CD4-positive, CD25-positive, alpha-beta regulatory T cell (primary cell): Measurements from ENCODE around the gene NDUFAF8. TPM values are rescaled to one million over a fixed set of nuclear protein-coding genes. Genes with fewer than 3 reads are reported as not detected.
A peak's percentile ranks its signal among the peaks of the same experiment; 100 is the strongest.

Experiments
- ATAC-seq, 2 donors: fragments of 150-1000 bp; cut with Tn5 transposase; one replicate each; pipeline ENCODE4 v1.10.0; 2021; ENCODE audit warnings: low read depth in 2 of 2, moderate number of reproducible peaks in 2 of 2, moderate library complexity in 1 of 2
- DNase-seq, 3 donors: peaks; one replicate each; pipeline versions ENCODE4 v3.0.0 to v3.0.0-alpha.2; 2012 to 2022; ENCODE audit warnings: mixed read lengths in 1 of 3
- H3K27ac ChIP-seq: one replicate; pipeline ENCODE4 v1.7.0; 2013; ENCODE audit warnings: mild to moderate bottlenecking, low read length; ENCODE audit not compliant: insufficient read depth, poor library complexity, severe bottlenecking
- H3K27me3 ChIP-seq: one replicate; pipeline ENCODE4 v1.7.0; 2013; ENCODE audit warnings: low read length; ENCODE audit not compliant: control insufficient read depth, insufficient read depth
- H3K36me3 ChIP-seq: one replicate; pipeline ENCODE4 v1.7.0; 2013; ENCODE audit warnings: mild to moderate bottlenecking, low read length, moderate library complexity; ENCODE audit not compliant: control insufficient read depth, insufficient read depth
- H3K4me1 ChIP-seq: 2 replicates; pipeline ENCODE4 v1.7.0; 2013; ENCODE audit warnings: mild to moderate bottlenecking, low read length; ENCODE audit not compliant: insufficient read depth, control insufficient read depth, poor library complexity, severe bottlenecking
- H3K4me3 ChIP-seq: one replicate; pipeline ENCODE4 v1.7.0; 2013; ENCODE audit warnings: low read depth, mild to moderate bottlenecking, low read length, moderate library complexity
- H3K9me3 ChIP-seq, 2 experiments: 1 replicate in 1 of 2; 2 replicates in 1 of 2; pipeline ENCODE4 v1.7.0; 2013; ENCODE audit warnings: low read length in 2 of 2, mild to moderate bottlenecking in 1 of 2, moderate library complexity in 1 of 2; ENCODE audit not compliant: control insufficient read depth in 2 of 2
- H3K27ac Mint-ChIP-seq, 3 donors: one replicate each; pipeline ENCODE4 v1.8.0; 2020 to 2022; ENCODE audit warnings: mild to moderate bottlenecking in 3 of 3, mixed read lengths in 3 of 3, moderate library complexity in 2 of 3
- H3K27me3 Mint-ChIP-seq: one replicate; pipeline ENCODE4 v1.8.0; 2022; ENCODE audit warnings: mild to moderate bottlenecking, mixed read lengths
- H3K36me3 Mint-ChIP-seq: one replicate; pipeline ENCODE4 v1.8.0; 2020; ENCODE audit warnings: mixed read lengths
- H3K4me1 Mint-ChIP-seq, 4 donors: one replicate each; pipeline ENCODE4 v1.8.0; 2020 to 2022; ENCODE audit warnings: mixed read lengths in 4 of 4, mild to moderate bottlenecking in 1 of 4
- H3K4me3 Mint-ChIP-seq, 4 donors: one replicate each; pipeline ENCODE4 v1.8.0; 2020 to 2022; ENCODE audit warnings: mild to moderate bottlenecking in 4 of 4, mixed read lengths in 4 of 4, moderate library complexity in 3 of 4
- H3K9me3 Mint-ChIP-seq, 7 donors: one replicate each; pipeline ENCODE4 v1.8.0; 2020 to 2022; ENCODE audit warnings: mixed read lengths in 7 of 7, mild to moderate bottlenecking in 3 of 7, moderate library complexity in 2 of 7
- polyA plus RNA-seq, 4 donors: library from polyadenylated mRNA; unstranded; fragments of 300-500 nt; fragmentation: Illumina TruSeq; gene quantifications; one replicate each; pipeline ENCODE4 v1.2.3, GENCODE V29; 2021
- total RNA-seq: library from RNA; stranded (reverse); gene quantifications from one replicate; pipeline ENCODE4 v1.2.3, GENCODE V29; 2022

Gene NDUFAF8
- total and polyA plus RNA-seq, 5 donors from 2014 or later, result 34.8 to 83.2 (median 74.7) TPM

DNA sequence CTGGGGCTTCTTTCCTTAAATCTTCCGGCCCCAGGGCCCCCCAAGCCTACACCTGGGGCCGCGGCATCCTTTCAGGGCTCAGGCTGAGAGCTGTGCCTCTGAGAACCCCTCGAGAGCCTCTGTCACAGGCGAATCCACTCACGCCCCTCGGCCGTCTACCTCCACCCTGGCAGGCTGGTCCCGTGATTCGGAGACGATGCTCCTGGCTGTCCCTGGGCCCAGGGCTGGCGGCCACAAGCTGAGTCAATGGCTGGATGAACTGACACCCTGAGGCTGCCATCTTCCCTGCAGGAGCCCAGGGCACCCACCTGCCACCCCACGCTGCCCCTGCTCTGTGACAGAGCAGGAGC lies 4.6 kb upstream of the NDUFAF8 start:
- Histone ChIP-seq H3K9me3 (no peaks in the 10 kb centered on the region), H3K27ac (no peak overlapping the region), H3K36me3 (peaks cover 17% of the 10 kb centered on the region), H3K4me3 (no peak overlapping the region), H3K4me1 (peaks cover 21% of the 10 kb centered on the region), H3K27me3 (no peaks in the 10 kb centered on the region)
- Mint-ChIP-seq H3K9me3 (no peaks in the 10 kb centered on the region), H3K27me3 (no peaks in the 10 kb centered on the region), H3K36me3 (peaks cover 19% of the 10 kb centered on the region), H3K4me3 (peak overlapping the region in 2 of 4 donors; percentile 19 to 59), H3K4me1 (peaks cover 5 to 28% (median 21%) of the 10 kb centered on the region in 4 donors), H3K27ac (peak overlapping the region in 1 of 3 donors; percentile 56)
- DNase-seq (no peak), ATAC-seq (no peak)

DNA sequence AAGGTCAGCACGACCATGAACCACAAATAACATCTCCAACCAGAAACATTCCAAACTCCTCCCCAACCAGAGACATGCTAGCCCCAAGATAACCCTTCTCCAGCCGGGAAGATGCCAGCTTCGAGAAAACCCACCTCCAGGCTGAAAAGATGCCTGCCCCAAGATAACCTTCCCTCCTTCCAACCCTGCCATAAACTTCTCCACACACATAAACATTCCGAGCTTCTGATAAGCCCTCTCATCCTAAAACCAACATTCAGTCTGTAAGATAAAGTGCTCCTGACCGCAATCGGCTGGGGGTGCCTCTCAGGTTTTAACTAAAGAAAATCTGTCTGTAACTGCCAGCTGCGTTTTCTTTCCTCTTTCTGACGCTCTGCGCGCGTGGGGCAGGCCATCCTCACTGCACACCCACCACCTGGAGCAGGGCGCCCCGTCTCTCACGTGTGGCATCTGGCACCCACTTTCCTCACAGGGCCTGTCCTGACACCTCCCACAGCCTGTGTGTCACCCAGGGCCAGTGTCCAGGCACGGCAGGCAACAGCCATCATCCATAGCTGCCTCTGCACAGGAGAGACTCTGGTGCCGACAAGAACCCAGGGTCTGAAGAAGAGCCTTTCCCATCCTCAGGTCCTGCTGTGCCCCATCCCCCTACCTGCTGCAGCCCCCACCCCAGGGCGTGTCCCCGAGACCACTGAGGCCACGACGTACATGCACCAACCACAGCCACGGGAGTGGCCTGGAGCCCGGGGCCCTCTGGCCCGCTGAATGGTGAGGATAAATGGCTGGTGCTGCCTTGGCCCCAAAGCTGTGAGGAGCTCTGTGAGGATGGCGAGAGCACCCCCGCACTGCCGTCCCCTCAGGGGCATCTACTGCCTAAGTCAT lies 3.9 kb upstream of the NDUFAF8 start:
- DNase-seq, result no peak
- no peaks in the 10 kb centered on the region for H3K9me3 ChIP-seq
- H3K36me3 ChIP-seq, result peaks cover 13% of the 10 kb centered on the region
- no peaks in the 10 kb centered on the region for H3K27me3 ChIP-seq
- peak overlapping the region in 2 of 4 donors; percentile 19 to 59 for H3K4me3 Mint-ChIP-seq
- no peaks in the 10 kb centered on the region for H3K27me3 Mint-ChIP-seq
- H3K27ac Mint-ChIP-seq, result peak overlapping the region in 2 of 3 donors; percentile 56 to 95
- H3K9me3 Mint-ChIP-seq, result no peaks in the 10 kb centered on the region
- H3K4me1 Mint-ChIP-seq, result peaks cover 5 to 30% (median 19%) of the 10 kb centered on the region in 4 donors
- ATAC-seq, result no peak
- peaks cover 27% of the 10 kb centered on the region for H3K4me1 ChIP-seq
- peaks cover 12% of the 10 kb centered on the region for H3K36me3 Mint-ChIP-seq
- H3K4me3 ChIP-seq, result no peak overlapping the region
- H3K27ac ChIP-seq, result no peak overlapping the region

DNA sequence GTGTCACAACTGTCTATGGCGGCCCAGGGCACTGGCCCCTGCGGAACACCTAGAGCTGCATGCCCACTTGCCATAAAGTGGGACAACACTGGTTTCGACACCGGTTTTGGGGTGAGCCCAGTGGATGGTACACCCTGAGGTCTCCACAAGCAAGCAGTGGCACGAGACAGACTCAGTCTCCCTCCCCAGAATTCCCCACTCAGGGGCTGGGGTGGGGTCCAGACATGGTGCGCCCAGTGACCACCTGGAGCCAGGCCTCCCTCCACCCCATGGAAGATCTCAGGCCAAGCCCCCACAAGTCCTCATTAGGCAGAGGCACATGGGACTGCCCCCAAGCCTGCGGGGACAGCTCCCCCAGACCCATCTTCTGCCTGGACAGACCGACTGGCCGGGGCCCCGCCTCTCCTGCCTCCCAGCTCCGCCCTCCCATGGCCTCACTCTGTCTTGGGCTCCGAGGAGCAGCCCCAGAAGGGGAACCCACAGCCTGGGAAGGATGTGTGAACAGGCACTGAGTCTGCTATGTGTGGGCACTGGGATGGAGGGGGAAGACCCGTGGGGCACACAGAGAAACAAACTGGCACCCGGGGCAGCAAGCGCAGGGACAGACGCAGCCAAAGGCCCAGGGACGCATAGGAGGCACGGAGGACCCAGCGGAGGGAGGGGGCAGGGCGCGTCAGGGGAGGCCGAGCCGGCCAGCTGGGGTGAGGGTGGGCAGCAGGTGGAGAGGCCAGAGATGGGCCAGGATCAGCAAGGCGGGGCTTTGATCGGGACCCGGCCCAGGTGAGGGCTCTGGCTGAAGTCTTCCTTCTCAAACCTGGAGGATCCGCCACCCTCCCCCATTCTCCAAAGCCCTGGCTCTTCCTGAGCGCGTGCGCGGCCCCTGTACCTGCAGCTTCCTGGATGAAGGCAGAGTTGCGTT lies 3.0 kb upstream of the NDUFAF8 start:
- ATAC-seq (no peak), DNase-seq (no peak)
- peak overlapping the region in 1 of 3 donors; percentile 90 for H3K27ac Mint-ChIP-seq
- Histone ChIP-seq H3K36me3 (peaks cover 5% of the 10 kb centered on the region), H3K9me3 (no peaks in the 10 kb centered on the region), H3K4me3 (no peak overlapping the region), H3K27me3 (no peaks in the 10 kb centered on the region), H3K27ac (no peak overlapping the region), H3K4me1 (peaks cover 33% of the 10 kb centered on the region)
- H3K36me3 Mint-ChIP-seq, result peaks cover 10% of the 10 kb centered on the region
- H3K4me1 Mint-ChIP-seq, result peaks cover 5 to 36% (median 23%) of the 10 kb centered on the region in 4 donors
- no peaks in the 10 kb centered on the region for H3K27me3 Mint-ChIP-seq
- H3K4me3 Mint-ChIP-seq, result peak overlapping the region in 3 of 4 donors; percentile 47 to 69 (median 52)
- H3K9me3 Mint-ChIP-seq, result no peaks in the 10 kb centered on the region

DNA sequence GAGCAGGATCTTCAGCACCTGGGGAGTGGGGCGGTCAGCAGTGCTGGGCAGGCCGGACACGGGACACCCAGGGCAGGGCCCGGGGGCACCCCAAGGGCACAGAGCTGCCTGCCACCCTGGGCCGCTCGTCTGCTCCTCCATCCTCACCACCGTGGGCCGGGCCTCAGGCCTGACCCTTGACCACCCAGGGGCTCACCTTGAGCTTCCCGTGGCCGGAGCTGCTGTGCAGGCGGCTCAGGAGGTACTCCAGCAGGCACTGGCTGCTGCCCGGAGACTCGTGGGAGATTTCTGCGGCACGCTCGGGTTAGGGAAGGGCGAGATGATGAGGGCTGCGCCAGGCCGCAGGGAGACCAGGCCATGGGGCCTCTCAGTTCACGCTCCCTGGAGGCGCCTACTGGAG lies 2.3 kb upstream of the NDUFAF8 start:
- no peak for DNase-seq
- peaks cover 5% of the 10 kb centered on the region for H3K36me3 ChIP-seq
- H3K36me3 Mint-ChIP-seq, result peaks cover 10% of the 10 kb centered on the region
- no peak for ATAC-seq
- no peaks in the 10 kb centered on the region for H3K27me3 ChIP-seq
- H3K27ac Mint-ChIP-seq, result no peak overlapping the region
- H3K27ac ChIP-seq, result no peak overlapping the region
- H3K4me3 ChIP-seq, result no peak overlapping the region
- H3K27me3 Mint-ChIP-seq, result no peaks in the 10 kb centered on the region
- H3K4me1 ChIP-seq, result peaks cover 33% of the 10 kb centered on the region
- no peaks in the 10 kb centered on the region for H3K9me3 ChIP-seq
- no peaks in the 10 kb centered on the region for H3K9me3 Mint-ChIP-seq
- H3K4me1 Mint-ChIP-seq, result peaks cover 5 to 41% (median 26%) of the 10 kb centered on the region in 4 donors
- H3K4me3 Mint-ChIP-seq, result peak overlapping the region in 2 of 4 donors; percentile 26 to 99

DNA sequence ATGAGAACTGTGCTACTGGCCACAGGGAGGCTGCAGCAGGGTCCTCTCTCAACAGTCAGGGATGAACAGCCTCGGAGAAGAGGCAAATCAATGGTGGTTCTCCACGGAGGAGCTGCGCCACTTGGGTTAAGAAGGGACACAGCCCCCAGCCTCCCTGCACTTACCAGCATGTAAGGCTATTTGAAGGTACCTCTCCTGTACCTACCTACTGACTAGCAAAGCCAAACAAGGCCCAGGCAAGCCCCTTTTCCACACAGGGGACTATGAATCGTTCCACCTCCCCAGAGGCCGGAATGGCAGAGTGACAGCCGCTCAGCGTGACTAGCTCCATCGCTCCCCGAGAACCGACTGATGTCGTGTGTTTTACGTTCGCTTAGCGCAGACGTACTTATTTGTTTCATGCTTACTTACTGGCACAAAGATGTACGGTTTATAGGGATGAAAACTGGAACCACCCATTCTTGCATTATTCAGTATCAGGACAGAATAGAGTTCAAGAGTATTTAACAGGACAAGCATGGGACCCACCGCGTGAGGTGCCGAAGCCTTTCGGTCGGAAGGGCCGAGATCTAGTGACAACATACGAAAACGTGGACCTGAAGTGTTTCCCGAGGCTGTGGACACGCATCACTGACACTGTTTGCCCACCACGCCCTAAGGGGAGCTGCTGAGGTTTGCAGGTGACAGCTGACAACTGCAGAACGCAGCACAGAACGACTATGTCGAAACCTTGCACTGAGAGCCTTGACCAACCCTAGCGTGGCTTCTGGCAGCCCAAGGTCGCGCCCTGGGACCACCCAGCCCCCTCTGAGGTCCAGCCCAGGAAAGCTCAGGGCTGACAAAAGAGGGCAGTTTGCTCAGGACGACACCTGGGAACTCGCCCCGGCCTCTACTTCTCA lies 1.3 kb upstream of the NDUFAF8 start:
- H3K4me1 Mint-ChIP-seq, result peaks cover 5 to 46% (median 28%) of the 10 kb centered on the region in 4 donors
- no peaks in the 10 kb centered on the region for H3K27me3 ChIP-seq
- H3K4me3 ChIP-seq, result peak overlapping the region; percentile 76
- H3K27me3 Mint-ChIP-seq, result no peaks in the 10 kb centered on the region
- no peak for ATAC-seq
- no peaks in the 10 kb centered on the region for H3K36me3 ChIP-seq
- no peaks in the 10 kb centered on the region for H3K9me3 Mint-ChIP-seq
- H3K4me1 ChIP-seq, result peaks cover 33% of the 10 kb centered on the region
- DNase-seq, result peak in 1 of 3 donors; percentile 21
- H3K36me3 Mint-ChIP-seq, result peaks cover 10% of the 10 kb centered on the region
- H3K4me3 Mint-ChIP-seq, result peak overlapping the region; percentile 87 to 99 (median 95)
- H3K9me3 ChIP-seq, result no peaks in the 10 kb centered on the region
- H3K27ac ChIP-seq, result peak overlapping the region; percentile 66
- peak overlapping the region; percentile 43 to 82 (median 75) for H3K27ac Mint-ChIP-seq

DNA sequence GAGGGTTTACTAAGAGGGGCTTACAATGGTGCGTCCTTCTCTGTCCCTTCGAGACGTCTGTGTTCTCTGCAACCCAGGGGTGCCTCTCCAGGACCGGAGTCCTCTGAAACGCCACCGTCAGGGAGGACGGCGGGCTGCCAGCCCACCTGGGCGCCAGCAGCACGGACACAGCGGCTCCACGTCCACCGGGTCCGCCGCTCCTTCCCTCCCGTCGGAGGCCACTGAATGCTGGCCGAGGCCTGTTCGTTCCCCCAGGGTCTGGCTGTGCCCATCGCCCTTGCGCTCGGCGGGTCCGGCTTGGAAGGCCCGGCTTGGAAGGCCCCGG lies 666 bp upstream of the NDUFAF8 start:
- peak overlapping the region; percentile 66 for H3K27ac ChIP-seq
- peaks cover 5 to 46% (median 28%) of the 10 kb centered on the region in 4 donors for H3K4me1 Mint-ChIP-seq
- no peaks in the 10 kb centered on the region for H3K27me3 Mint-ChIP-seq
- H3K9me3 ChIP-seq, result no peaks in the 10 kb centered on the region
- no peak for ATAC-seq
- H3K4me3 ChIP-seq, result peak overlapping the region; percentile 76
- no peak for DNase-seq
- no peak overlapping the region for H3K27ac Mint-ChIP-seq
- H3K4me1 ChIP-seq, result peaks cover 33% of the 10 kb centered on the region
- peaks cover 10% of the 10 kb centered on the region for H3K36me3 Mint-ChIP-seq
- no peaks in the 10 kb centered on the region for H3K36me3 ChIP-seq
- no peaks in the 10 kb centered on the region for H3K9me3 Mint-ChIP-seq
- peak overlapping the region; percentile 87 to 99 (median 95) for H3K4me3 Mint-ChIP-seq
- no peaks in the 10 kb centered on the region for H3K27me3 ChIP-seq
